ENCODE results near the gene NKAIN4. TPM values are rescaled to one million over a fixed set of nuclear protein-coding genes. Genes with fewer than 3 reads are reported as not detected.

The NKAIN4 gene
- total RNA-seq, 1 donor from 2014 or later = not detected

DNA sequence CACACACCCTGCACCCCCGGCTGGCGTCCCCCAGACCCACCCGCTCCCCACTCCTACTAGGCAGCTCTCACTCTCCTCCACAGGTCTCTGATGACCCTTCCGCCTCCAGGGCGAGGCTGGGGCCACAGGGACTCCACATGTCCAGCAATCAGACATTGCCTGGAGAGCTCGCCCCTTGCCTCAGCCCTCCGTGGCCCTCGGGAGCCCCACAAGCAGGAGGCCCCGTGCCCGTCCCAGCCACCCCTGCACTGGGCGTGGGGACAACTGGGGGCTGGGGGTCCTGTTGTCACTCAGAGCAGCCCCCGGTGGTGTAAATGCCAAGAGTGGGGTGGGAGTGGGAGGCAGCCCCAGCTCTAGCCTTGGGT is 40.3 kb upstream of the NKAIN4 start:
- H3K9me3 ChIP-seq = no peaks in the 10 kb centered on the region
- intact Hi-C loops (cut with DNase I) = no loop called here
- ATAC-seq (no peak), DNase-seq (no peak)
- H3K4me1 ChIP-seq = no peaks in the 10 kb centered on the region
- H3K36me3 ChIP-seq = no peaks in the 10 kb centered on the region
- H3K4me3 ChIP-seq = no peak overlapping the region
- H3K27me3 ChIP-seq = peaks cover 48% of the 10 kb centered on the region
- H3K27ac ChIP-seq = no peak overlapping the region
- TF ChIP-seq, protein P1, sequence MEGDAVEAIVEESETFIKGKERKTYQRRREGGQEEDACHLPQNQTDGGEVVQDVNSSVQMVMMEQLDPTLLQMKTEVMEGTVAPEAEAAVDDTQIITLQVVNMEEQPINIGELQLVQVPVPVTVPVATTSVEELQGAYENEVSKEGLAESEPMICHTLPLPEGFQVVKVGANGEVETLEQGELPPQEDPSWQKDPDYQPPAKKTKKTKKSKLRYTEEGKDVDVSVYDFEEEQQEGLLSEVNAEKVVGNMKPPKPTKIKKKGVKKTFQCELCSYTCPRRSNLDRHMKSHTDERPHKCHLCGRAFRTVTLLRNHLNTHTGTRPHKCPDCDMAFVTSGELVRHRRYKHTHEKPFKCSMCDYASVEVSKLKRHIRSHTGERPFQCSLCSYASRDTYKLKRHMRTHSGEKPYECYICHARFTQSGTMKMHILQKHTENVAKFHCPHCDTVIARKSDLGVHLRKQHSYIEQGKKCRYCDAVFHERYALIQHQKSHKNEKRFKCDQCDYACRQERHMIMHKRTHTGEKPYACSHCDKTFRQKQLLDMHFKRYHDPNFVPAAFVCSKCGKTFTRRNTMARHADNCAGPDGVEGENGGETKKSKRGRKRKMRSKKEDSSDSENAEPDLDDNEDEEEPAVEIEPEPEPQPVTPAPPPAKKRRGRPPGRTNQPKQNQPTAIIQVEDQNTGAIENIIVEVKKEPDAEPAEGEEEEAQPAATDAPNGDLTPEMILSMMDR (IDR thresholded peaks at IDR 0.05) = no peak

DNA sequence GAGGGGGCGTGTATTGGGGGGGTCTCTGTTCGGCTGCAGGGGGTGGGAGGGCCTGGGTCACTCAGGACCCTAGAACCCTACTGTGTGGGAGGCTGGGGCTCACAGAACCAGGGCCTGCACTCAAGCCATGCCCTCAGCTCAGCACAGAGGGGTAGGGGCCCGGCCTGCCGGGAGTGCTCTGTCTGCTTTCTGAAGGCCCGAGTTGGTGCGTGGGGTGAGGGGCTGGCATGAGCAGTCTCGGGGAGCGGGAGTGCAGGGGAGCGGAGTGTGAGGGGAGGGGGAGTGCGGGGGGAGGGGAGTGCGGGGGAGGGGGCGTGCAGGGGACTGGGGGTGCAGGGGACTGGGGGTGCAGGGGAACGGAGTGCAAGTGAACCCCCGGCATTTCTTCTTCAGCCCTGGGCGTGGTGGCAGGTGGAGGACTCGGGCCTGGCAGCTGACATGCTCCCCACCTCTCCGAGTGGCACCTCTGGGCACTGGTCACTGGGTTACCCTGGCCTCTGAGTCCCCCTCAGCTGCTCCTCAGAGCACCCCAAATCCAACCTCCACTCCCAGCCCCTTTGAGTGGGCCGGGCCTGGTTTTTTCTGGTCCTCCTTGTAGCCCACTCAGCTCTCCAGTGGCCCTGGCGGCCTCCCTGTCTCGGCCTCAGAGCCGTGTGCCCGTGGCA is 39.7 kb upstream of the NKAIN4 start:
- TF ChIP-seq, protein P1 (IDR thresholded peaks at IDR 0.05) = no peak
- Histone ChIP-seq H3K4me3 (no peak overlapping the region), H3K36me3 (no peaks in the 10 kb centered on the region), H3K27ac (no peak overlapping the region), H3K27me3 (peaks cover 48% of the 10 kb centered on the region), H3K4me1 (no peaks in the 10 kb centered on the region), H3K9me3 (no peaks in the 10 kb centered on the region)
- intact Hi-C loops (cut with DNase I) = no loop called here
- DNase-seq (no peak), ATAC-seq (no peak)

DNA sequence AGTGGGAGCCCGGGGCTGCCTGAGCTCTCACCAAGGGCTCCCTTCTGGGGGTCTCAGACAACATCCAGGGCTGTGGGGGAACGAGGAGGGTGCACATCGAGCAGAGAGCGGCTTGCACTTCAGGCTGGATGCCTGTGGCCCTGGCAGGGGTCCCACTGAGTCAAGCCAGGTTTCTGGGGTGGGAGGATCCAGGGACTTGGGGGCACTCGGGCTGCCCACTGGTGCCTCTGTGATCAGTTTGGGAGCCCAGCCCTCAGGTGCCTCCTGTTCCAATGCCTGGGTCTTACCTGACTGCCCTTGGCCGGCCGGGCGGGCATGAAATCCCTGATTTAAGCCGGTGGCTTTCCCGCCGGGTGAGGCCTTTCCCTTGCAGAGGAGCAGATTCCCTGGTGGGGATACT is 39.2 kb upstream of the NKAIN4 start:
- ATAC-seq (no peak), DNase-seq (no peak)
- Histone ChIP-seq H3K36me3 (peaks cover 2% of the 10 kb centered on the region), H3K4me1 (no peaks in the 10 kb centered on the region), H3K27me3 (peaks cover 42% of the 10 kb centered on the region), H3K4me3 (no peak overlapping the region), H3K9me3 (no peaks in the 10 kb centered on the region), H3K27ac (no peak overlapping the region)
- TF ChIP-seq, protein P1 (IDR thresholded peaks at IDR 0.05) = no peak
- intact Hi-C loops (cut with DNase I) = no loop called here

DNA sequence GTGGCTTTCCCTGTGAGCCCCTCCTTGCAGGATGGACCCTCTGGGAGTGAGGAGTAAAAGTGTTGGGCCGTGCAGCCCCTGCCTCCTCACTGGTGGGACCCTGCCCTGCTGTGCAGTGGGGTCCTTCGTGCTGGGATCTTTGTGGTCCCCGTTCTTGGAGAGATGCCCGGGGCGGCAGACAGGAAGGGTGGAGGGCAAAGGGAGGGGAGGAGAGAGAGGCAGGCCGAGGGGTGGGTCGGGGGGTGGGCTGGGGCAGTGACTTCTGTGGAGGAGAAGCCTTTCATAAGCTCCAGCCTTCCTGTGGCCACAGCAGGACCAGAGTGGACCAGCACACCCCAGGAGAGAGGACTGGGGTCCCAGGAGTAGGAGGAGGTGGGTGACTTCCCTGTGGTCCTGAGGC is 38.6 kb upstream of the NKAIN4 start, which contains the start of gene COL20A1:
Gene COL20A1, plus strand, starts transcription at position 283 of the 400 bp plus-strand sequence. CDS start 1,922 bp downstream, outside the sequence.
- DNase-seq (no peak), ATAC-seq (no peak)
- intact Hi-C loops (cut with DNase I) = no loop called here
- Histone ChIP-seq H3K4me1 (no peaks in the 10 kb centered on the region), H3K27ac (no peak within 1 kb of the TSS), H3K9me3 (no peaks in the 10 kb centered on the region), H3K27me3 (peaks cover 37% of the 10 kb centered on the region), H3K4me3 (no peak within 1 kb of the TSS), H3K36me3 (peaks cover 8% of the 10 kb centered on the region)
- TF ChIP-seq, protein P1 (IDR thresholded peaks at IDR 0.05) = no peak

DNA sequence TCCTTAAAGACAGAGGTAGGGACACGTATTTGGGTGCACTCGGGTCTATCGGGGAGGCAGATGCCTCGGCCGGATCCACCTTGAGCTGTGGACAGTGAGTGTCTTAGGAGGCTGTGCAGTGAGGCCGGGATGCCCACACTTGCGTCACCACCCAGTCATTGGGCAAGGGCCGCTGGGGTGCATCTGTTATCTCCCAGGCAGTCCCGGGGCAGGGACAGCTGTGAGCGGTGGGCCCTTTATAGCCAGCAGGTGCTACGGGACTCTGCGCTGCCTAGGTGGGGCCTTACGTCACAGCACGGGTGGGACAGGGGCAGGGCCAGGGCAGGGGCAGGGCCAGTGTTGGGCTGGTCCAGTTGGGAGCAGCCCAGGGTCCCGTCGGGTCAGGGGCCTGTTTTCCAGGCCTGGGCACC is 38.0 kb upstream of the NKAIN4 start:
- peaks cover 31% of the 10 kb centered on the region for H3K27me3 ChIP-seq
- ATAC-seq = no peak
- intact Hi-C loops (cut with DNase I) = no loop called here

More for the DNA sequence above, 38.0 kb upstream of the NKAIN4 start:
- Histone ChIP-seq H3K27ac (no peak overlapping the region), H3K4me1 (no peaks in the 10 kb centered on the region), H3K36me3 (peaks cover 13% of the 10 kb centered on the region), H3K9me3 (no peaks in the 10 kb centered on the region), H3K4me3 (no peak overlapping the region)
- no peak for DNase-seq
- TF ChIP-seq, protein P1 (IDR thresholded peaks at IDR 0.05) = no peak
